PFSK-1 (cell line): ENCODE data around the gene SLC9A9.

Experiments
- FOXP2 ChIP-seq: optimal IDR thresholded peaks from 2 replicates; pipeline ENCODE3; 2011; ENCODE audit warnings: borderline replicate concordance, control low read depth, inconsistent platforms; ENCODE audit not compliant: insufficient read depth; ENCODE audit errors: extremely low read length, extremely low read depth
- POLR2AphosphoS5 ChIP-seq: IDR thresholded peaks from 2 replicates; pipeline ENCODE4 v1.6.1; 2012; ENCODE audit warnings: low read depth, mild to moderate bottlenecking, control low read depth, low read length, moderate library complexity
- REST ChIP-seq, 2 experiments: IDR thresholded peaks; 2 replicates each; pipeline versions ENCODE4 v1.6.1 to v1.8.0; 2011 to 2012; ENCODE audit warnings: low read depth in 2 of 2, low read length in 2 of 2, control low read depth in 1 of 2, inconsistent platforms in 1 of 2, mild to moderate bottlenecking in 1 of 2, moderate library complexity in 1 of 2; ENCODE audit not compliant: insufficient read depth in 1 of 2
- SIN3A ChIP-seq: IDR thresholded peaks from 2 replicates; pipeline ENCODE4 v1.6.1; 2012; ENCODE audit warnings: mild to moderate bottlenecking, low read length, moderate library complexity, borderline replicate concordance; ENCODE audit not compliant: insufficient read depth
- TAF1 ChIP-seq: IDR thresholded peaks from 2 replicates; pipeline ENCODE4 v1.6.1; 2012; ENCODE audit warnings: low read length, control low read depth, borderline replicate concordance; ENCODE audit not compliant: insufficient read depth

Gene SLC9A9

DNA sequence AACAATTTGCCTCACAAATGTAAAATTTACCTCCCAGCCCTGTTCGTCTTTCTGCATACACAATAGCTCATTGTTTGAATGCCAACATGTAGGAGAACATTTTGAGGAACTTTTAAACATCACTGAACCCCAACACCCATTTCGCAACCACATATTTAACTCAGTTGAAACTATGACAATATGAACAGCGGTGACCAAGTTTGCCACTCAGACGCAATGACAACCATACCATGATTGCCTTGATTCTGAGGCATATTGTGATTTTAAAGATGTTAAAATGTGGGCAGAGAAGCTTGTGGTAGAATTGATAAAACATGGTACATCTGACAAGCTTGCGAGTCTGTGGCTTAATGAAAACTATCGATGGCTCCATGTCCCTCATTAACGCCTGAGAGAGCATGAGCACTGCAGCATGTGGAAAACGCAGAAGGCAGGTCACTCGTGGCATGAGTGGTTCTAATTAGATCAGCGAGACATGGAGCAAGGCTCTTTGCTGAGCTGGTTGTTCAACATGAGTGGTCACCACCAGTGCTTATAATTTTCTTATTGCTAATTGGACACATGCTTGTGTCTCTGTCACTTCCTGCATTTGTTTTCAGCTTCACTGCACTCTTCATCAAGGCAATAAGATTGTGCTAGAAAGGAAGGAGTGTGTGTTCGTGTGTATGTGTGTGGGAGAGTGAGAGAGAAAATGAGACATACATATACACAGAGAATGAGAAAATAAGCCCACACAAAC is 611.9 kb downstream of the SLC9A9 start:
- TF ChIP-seq POLR2AphosphoS5 (no peak), REST (IDR thresholded peaks at IDR 0.05; ENCODE audit: insufficient read depth in 1 of 2, low read depth in 2 of 2, low read length in 2 of 2) (no peak), SIN3A (no peak), FOXP2 (no peak), TAF1 (no peak)

- no peak for TF ChIP-seq TAF1
- no peak for TF ChIP-seq FOXP2
- TF ChIP-seq POLR2AphosphoS5, result no peak
- no peak for TF ChIP-seq SIN3A
- no peak for TF ChIP-seq REST (IDR thresholded peaks at IDR 0.05; ENCODE audit: insufficient read depth in 1 of 2, low read depth in 2 of 2, low read length in 2 of 2)
Observed at GRCh38 chr3:143235614-143236204, 612.6 kb downstream of the SLC9A9 start.

GRCh38 chr3:143234526-143234925 is 613.7 kb downstream of the SLC9A9 start:
- TF ChIP-seq SIN3A, result no peak
- TF ChIP-seq TAF1, result no peak
- no peak for TF ChIP-seq POLR2AphosphoS5
- TF ChIP-seq FOXP2, result no peak
- TF ChIP-seq REST (IDR thresholded peaks at IDR 0.05; ENCODE audit: insufficient read depth in 1 of 2, low read depth in 2 of 2, low read length in 2 of 2), result no peak

GRCh38 chr3:143232981-143233380 is 615.3 kb downstream of the SLC9A9 start:
- TF ChIP-seq POLR2AphosphoS5, result no peak
- no peak for TF ChIP-seq SIN3A
- no peak for TF ChIP-seq REST (IDR thresholded peaks at IDR 0.05; ENCODE audit: insufficient read depth in 1 of 2, low read depth in 2 of 2, low read length in 2 of 2)
- no peak for TF ChIP-seq TAF1
- TF ChIP-seq FOXP2, result no peak
